HS-5 (cell line): ENCODE data around the gene GID4.
A peak's percentile ranks its signal among the peaks of the same experiment; 100 is the strongest.

Experiments
- DNase-seq: peaks from one replicate; pipeline ENCODE4 v3.0.0-alpha.2; 2012; ENCODE audit warnings: low read depth

GID4 gene

DNA sequence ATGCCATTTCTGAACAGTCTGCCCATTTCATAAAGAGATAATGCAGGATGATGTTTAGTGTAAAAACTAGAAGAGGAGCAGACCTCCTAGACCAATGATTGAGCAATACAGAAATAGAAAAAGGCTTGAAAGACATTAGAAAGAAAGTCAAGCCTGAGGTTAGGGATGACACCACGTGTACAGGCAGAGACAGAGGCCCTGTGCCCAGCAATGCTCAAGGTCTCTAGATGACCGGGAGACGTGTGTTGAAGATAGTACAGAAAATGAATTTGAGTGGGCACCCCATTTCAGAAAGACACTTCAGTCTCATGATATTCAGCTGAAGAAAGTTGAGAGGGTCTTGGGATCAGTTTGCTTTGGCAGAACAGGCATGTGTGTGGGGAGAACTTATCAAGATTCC, 5.4 kb downstream of the GID4 start:
- DNase-seq = no peak

DNA sequence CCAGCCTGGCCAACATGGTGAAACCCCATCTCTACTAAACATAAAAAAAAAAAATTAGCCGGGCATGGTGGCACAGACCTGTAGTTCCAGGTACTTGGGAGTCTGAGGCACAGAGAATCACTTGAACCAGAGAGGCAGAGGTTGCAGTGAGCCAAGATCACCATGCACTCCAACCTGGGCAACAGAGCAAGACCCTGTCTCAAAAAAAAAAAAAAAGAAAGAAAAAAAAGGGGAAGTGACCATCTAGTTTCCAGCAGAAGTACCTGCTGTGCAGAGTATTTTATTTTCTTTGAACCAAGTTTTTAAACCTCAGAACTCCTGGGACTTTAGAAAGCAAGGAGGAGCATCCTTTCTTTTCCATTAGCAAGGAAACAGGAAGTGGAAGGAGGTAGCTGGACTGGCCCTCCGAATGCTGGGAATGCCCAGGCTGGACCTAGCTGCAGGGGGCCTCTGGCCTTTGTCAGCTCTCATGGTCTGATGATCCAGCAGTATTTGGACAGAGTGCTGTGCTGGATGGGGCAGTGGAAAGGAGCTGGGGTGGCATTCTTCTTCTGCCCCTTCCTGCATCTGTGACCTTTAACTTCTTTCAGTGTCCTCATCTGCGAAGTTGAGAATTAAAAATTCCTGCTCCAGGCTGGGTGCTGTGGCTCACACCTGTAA, 6.6 kb downstream of the GID4 start:
- DNase-seq = no peak

DNA sequence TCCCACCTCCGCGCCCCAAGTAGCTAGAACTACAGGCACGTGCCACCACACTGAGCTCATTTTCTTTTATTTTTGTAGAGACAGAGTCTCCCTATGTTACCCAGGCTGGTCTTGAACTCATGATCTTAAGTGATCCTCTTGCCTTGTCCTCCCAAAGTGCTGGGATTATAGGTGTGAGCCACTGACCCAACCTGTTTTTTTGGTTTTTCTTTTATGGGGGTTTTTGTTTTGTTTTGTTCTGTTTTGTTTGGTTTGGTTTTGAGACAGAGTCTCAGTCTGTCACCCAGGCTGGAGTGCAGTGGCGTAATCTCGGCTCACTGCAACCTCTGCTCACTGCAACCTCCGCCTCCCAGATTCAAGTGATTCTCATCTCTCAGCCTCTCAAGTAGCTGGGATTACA, 16.4 kb downstream of the GID4 start:
- no peak for DNase-seq

DNA sequence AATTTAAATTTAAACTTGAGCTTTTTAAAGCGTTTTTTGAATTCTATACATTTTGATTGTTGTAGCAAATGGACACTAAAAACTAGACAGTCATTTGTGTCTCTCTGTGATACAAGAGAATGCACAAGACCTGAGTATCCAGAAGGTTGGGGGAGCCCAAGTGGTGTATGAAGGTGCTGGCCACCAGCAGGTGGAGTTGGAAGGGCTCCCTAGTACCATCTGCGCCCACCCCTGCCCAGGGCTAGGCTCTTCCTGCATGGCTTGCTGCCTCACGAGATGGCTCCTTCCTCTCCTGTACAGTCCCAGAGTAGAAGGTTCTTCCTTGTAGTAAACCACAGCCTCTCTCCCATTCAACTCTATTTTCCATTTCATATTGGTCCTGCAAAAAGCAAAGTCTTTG, 17.0 kb downstream of the GID4 start:
- no peak for DNase-seq

DNA sequence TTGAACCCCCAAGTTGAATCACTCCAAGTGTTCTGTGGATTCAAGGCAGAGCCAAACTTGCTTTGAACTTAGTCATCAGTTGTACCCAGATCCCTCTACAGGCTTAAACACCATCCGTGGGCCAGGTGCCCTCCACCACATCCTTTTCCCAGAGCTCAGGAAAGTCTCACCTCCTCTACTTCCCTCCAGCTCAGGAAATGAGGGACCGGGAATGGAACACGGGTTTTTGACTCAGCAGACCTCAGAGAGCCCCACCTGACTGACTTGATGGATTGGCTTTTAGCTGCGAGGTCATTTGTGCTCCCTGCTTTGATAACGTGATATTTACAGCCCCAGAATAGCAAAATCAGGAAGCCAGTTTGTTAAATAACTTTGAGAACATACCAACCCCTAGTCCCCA, 20.1 kb downstream of the GID4 start:
- DNase-seq = no peak

DNA sequence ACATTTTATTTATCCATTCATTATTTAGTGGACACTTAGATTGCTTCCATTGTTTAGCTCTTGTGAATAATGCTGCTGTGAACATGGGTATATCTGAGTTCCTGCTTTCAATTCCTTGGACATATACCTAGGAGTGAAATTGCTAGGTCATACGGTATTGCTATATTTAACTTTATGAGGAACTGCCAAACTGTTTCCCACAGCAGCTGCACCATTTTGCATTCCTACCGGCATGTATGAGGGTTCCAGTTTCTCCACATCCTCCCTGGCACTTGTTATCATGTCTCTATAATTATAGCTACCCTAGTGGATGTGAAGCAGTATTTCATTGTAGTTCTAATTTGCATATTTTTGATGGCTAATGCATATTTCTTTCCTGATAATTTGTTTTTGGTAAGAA, 24.8 kb downstream of the GID4 start:
- no peak for DNase-seq

DNA sequence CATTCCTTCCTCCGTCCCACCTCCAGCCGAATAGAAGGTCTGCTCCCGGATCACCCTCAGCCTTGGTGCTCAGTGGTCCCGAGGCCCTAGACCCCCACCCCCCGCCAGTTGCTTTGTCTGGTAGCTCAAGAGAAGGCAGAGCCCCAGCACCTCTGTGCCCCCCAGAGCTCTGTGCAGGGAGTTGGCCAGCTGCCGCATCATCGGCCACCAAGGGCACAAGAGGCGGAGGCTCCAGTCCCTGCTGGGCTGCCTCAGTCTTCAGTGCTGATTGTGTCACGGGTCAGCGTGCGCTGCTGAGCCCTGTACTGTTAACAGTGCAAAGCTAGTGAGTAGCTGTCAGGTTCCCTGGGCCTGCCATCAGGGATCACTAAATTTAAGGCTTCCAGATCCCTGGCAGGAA, 26.3 kb downstream of the GID4 start:
- no peak for DNase-seq

DNA sequence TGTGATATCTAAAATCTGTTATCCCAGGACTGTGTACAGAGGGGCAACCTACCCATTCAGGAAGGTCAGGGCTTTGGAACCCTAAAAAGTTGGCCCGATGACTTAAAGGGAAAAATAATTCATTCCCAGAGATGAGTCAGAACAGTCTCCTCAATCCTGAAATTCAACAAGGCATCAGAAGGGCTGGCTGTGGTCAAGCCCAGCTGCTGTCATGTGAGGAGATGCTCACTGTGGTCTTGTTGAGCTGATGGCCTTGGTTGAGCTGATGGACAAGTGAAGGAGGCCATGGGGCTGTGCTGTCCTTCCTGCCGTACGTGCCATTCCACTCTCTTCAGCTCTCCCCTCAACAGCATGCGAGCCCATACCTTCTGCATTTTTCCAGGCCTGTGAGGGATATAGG, 27.7 kb downstream of the GID4 start:
- DNase-seq = no peak

DNA sequence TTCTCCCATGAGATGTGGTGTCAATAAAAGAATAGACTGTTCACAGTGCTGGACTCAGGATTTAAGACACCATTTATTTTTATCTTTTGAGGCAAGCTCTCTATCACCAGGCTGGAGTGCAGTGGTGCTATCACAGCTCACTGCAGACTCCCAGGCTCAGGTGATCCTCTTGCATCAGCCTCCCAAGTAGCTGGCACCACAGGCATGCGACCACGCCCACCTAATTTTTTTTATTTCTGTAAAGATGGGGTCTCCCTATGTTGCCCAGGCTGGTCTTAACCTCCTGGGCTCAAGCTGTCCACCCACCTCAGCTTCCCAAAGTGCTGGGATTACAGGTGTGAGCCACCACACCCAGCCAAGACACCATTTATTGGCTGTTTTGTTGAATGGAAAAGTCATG, 29.9 kb downstream of the GID4 start:
- DNase-seq = no peak

DNA sequence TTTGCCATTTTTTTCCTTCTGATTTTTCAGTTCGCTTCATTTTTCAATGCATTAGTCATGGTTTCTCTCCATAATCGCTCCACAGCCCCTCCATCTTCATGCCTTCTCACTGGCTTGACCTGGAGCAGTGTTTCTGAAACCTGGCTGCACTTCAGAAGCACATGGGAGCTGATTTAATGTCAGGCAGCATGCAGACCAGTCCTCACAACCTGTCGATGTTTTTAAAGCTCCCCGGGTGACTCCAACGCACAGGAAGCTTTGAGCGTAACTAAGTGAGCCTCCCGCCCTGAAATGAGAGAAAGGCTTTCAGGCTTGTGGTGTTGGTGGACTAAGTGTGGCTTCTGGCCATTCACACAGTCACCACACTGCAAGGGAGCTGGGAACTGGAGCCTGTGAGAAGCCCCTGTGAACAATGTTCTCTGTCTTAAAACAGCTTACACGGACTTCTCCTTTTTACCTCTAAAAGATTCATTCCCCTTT, 31.7 kb downstream of the GID4 start:
- DNase-seq = no peak

DNA sequence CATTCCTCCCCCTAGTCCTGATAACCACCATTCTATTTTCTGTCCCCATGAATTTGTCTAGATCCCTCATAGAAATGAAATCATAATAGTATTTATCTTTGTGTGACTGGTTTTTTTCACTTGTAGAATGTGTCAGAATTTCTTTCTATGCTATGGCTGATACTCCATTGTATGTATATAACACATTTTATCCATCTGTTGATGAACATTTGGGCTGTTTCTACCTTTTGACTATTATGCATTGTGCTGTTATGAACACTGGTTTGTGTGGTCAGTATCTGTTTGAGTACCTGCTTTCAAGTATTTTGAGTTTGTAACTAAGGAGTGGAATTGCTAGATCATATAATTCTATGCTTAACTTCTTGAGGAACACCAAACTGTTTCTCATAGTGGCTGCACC, 32.5 kb downstream of the GID4 start:
- DNase-seq = no peak

DNA sequence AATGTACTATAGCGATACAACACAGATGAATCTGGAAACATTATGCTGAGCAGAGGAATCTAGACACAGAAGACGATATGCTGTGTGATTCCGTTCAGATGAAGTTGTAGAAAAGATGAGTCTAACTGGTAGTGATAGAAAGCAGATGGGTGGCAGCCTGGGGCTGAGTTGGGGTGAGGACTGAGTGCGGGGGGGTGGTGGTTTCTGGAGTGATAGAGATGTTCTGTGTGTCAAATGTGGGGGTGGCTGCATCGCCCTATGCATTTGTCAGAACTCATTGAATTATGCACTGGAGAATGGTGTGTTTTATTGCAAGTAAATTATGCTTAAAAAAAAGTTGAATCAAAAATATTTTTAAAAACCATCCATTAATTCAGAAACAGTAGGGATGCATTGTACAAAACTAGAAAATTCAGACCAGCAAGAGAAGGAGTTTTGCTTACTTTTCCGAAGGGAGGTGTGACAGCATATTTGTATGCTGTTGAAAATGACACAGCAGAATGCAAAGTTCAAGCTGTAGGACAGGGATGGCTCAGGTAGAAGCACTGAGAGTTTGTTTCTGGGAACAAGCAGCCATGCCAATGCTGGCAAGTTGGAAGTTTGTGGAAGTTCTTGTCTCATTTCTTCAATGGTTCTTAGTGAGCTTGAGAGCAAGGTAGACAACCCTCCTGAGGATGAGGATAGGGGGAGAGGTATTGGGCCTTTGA, 35.5 kb downstream of the GID4 start:
- no peak for DNase-seq

DNA sequence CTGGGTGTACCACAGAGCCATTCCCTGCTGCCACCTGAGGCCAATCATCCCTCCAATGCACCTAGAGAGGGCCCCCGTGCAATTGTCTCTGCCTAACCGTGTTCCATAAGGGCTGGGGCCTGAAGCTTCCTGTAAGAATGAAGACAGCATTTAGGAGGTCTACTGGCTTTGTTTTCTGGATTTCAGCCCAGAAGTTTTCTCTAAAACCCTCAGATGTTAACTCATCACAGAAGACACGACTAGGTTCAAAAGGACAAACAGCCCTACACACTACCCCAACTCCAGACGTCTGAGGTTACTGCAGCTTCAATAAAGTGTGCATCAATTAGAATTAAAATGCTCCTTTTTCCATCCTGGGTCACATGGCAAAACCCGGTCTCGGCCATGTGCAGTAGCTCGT, 37.7 kb downstream of the GID4 start:
- DNase-seq = no peak

DNA sequence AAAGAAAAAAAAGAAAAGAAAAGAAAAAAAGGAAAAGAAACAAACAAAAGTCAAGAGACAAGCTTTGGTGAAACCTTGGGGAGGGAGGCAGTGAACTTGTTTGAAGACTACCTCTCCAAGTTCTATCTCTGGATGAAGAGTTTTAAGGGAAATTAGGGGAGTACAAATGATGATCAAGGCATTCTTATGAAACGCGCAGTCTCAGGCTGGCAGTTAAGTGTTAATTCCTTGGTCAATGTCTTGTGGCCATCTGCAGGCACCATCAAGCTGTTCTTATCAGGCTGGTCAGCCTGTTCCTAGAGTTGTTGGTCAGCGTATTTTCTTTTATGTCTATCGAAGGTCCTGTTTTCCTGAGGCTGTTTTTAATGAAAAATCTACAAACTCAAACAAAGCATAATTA, 40.3 kb downstream of the GID4 start:
- no peak for DNase-seq

DNA sequence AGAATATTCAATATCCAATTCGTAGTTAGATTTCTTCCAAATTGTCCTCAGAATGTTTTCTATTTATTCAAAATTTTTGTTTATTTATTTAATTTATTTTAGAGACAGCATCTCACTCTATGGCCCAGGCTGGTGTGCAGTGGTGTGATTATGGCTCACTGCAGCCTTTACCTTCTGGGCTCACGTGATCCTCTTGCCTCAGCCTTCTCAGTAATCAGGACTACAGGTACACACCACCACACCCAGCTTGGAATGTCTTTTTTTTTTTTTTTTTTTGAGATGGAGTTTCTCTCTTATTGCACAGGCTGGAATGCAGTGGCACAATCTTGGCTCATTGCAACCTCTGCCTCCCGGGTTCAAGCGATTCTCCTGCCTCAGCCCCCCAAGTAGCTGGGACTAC, 45.0 kb downstream of the GID4 start:
- DNase-seq = no peak

DNA sequence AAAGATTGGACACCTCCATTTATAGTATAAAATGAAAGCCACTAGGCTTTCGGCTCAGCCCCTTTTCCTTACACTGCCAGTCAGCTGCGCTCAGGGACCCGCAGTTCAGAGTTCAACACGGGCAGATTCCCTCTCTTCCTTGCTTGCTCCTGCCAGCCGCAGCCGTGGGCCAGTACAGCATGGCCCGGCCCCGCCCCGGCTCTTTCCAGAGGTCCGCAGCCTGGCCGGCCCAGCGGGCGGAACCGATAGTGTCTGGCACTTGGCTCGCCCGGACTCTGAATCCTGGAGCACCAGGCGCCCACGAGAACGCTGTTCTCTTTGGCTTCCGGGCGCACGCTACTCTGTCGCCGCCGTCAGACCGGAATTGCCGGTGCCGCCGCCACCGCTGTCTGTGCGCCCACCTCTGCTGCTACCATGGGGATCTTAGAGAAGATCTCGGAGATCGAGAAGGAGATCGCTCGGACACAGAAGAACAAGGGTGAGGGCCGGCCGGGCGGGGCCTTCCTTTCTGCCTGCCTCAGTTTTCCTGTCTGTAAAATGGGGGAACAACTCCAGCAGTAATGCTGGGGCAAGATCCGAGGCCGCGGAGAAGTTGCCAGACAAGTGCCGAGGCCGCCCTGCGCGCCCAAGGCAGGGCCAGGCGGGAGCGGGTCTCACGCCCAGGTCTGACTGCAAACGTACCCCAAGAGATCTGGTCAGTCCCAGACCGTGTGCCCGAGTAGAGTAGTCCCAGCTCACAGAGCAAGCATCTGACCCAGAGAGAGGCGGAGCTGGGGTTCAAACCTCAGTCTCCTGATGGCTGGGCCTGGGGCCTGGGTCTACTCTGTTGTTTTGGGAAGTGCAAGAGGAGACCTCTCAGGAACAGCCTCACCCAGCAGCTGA, 48.6 kb downstream of the GID4 start, which contains the start of gene DRG2:
DRG2 (plus strand) TSS at position 339 of the 882 bp plus-strand sequence; CDS start at position 415, 76 bp downstream.
- peak; percentile 74 for DNase-seq

DNA sequence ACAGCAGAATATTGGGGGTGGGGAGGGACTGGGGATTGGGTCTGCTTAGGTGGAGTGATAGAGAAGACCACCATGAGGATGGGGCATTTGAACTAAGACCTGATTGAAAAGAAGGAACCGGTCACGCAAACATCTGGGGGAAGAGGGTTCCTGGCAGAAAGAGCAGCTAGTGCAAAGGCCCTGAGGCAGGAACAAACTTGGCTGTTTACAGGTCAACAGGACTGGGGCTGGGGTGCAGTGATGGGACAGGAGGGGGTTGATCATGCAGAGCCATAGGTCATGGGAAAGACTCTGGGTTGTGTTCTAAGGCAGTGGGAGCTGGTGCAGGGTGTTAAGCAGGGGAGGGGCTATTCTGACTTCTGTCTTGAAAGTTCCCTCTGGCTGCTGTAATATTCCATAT, 50.4 kb downstream of the GID4 start:
- DNase-seq = no peak

DNA sequence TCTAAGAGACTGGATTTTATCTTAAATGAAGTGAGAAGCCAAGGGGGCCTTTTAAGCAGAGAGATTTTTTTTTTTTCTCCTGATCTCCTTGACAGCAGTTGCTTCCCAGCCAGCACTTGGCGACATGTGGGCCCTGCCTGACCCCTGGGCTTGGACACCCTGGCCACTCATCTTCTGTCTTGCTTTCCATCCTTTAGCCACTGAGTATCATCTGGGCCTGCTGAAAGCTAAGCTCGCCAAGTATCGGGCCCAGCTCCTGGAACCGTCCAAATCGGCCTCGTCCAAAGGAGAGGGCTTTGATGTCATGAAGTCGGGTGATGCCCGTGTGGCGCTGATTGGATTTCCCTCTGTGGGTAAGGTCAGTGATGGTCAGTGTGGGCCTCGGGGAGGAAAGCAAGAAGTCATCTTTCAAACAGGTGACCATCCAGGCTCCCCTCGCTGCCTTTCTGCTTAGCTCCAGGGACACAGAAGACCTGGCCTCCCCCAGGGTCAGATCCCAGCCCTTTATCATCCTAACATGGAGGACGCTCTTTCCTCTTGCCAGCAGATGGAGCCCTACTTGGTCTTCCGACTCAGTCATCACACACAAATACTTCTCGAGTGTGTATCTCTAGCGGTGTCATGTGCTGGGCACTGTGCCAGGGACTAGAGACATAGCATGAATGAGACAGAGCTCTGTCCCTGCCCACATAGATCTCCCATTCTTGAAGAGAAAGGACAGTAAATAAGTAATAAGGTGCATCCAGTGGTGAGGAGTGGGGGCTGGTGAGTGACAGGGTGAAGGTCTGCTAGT, 54.6 kb downstream of the GID4 start:
- no peak for DNase-seq

DNA sequence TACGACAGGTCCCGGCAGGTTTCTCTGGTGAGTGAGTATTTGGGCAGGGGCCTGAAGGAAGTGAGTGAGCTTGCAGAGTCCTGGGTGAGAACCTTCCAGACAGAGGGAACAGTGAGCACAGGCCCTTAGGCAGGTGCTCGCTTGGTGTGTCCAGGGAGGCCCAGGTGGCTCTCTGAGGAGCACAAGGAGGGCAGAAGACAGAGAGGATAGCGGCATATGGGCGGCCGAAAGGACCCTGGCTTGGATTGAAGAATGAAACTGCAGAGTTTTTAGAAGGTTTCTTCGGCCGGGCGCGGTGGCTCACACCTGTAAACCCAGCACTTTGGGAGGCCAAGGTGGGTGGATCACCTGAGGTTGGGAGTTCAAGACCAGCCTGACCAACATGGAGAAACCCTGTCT, 55.2 kb downstream of the GID4 start:
- no peak for DNase-seq

DNA sequence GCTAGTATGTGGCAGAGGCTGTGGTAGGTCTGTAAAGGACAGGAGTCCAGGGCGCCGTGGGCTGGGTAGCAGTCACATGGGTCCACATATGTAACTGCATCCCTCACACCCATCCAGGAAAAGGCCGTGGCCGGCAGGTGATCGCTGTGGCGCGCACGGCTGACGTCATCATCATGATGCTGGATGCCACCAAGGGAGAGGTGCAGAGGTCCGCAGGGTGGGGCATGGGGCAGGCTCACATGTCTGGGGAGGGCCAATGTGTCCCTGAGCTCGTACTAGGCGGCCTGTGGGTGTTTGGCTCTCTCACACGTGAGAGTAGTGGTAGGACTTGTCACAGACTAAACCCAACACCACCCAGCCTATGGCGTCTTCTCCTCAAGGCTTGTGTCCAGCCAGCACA, 60.3 kb downstream of the GID4 start:
- DNase-seq = no peak

DNA sequence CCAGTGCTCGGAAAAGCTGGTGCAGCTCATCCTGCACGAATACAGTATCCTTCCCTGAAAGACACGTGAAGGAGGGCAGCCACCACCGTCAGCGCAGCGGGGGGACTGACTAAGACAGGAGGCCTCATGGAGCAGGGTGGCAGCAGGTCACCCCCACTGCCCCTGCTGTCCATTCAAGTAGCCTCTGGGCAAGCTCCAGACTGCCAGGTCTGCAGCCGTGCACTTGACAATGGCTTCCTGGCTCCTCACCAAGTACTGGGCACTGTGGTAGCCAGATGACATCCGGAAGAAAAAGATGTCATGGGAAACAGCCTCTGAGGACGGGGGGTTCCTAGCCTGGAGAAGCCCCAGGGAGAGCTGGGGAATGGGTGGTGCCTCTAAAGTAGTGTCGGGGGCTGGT, 61.4 kb downstream of the GID4 start:
- DNase-seq = no peak

DNA sequence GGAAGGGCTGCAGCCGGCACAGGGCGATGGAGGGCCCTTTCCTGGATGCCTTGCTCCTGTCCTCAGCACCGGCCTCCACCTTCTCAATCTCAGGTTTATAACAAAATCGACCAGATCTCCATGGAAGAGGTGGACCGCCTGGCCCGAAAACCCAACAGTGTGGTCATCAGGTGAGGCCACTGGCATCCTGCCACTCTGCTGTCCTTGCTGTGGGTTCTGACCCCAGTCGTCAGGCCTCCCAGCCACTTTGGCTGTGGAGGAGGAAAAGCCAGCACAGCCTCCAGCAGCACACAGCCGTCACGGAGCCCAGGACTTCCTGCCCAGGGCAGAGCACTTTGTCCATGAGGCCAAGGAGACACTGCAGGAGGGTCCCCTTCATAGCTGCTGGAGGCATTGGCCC, 62.6 kb downstream of the GID4 start:
- no peak for DNase-seq
